ENCODE measurements around the gene PPP2R3B.

DNA sequence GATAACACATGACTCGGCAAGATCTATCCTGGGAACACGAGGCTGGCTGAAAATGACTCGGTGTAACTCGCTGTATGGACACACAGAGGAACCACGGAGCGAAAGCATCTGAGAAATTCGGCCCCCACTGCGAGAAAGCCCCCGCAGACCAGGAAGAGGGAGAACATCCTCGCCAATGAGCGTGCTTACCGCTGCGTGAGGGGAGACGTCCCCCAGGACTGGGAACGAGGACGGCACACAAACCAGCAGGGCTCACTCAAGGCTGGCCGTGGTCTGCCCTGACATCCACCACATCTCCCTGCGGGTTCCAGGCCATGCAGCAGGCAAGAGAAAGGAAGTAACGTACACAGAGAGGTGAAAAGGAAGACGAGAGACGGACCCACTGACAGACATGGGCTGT lies 50.5 kb downstream of the PPP2R3B start:
- TF ChIP-seq, protein P1, sequence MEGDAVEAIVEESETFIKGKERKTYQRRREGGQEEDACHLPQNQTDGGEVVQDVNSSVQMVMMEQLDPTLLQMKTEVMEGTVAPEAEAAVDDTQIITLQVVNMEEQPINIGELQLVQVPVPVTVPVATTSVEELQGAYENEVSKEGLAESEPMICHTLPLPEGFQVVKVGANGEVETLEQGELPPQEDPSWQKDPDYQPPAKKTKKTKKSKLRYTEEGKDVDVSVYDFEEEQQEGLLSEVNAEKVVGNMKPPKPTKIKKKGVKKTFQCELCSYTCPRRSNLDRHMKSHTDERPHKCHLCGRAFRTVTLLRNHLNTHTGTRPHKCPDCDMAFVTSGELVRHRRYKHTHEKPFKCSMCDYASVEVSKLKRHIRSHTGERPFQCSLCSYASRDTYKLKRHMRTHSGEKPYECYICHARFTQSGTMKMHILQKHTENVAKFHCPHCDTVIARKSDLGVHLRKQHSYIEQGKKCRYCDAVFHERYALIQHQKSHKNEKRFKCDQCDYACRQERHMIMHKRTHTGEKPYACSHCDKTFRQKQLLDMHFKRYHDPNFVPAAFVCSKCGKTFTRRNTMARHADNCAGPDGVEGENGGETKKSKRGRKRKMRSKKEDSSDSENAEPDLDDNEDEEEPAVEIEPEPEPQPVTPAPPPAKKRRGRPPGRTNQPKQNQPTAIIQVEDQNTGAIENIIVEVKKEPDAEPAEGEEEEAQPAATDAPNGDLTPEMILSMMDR (IDR thresholded peaks at IDR 0.05; ENCODE audit: poor library complexity) = no peak
- no peak for TF ChIP-seq EZH2 (IDR thresholded peaks at IDR 0.05; ENCODE audit: borderline replicate concordance)
